Prostate gland (tissue), 2 donors: ENCODE data around the gene CDKN2A. TPM values are rescaled to one million over a fixed set of nuclear protein-coding genes. Genes with fewer than 3 reads are reported as not detected.
A peak's percentile ranks its signal among the peaks of the same experiment; 100 is the strongest.

Source experiments
- DNase-seq: peaks from one replicate; pipeline ENCODE4 v3.0.0-alpha.2; 2019; ENCODE audit warnings: low spot score
- H3K27ac ChIP-seq, 2 donors: fragments of 200-600 bp; sonication (generic); 2 replicates each; pipeline ENCODE4 v1.5.1; 2017 to 2019
- H3K27me3 ChIP-seq: fragments of 200-600 bp; sonication (generic); replicated peaks from 2 replicates; pipeline ENCODE4 v1.5.1; 2019; ENCODE audit not compliant: insufficient read depth
- H3K36me3 ChIP-seq, 2 donors: fragments of 200-600 bp; sonication (generic); 1 replicate in 1 of 2; 2 replicates in 1 of 2; pipeline versions ENCODE4 v1.5.1 to v1.8.1; 2017 to 2019
- H3K4me1 ChIP-seq: fragments of 200-600 bp; sonication (generic); replicated peaks from 2 replicates; pipeline ENCODE4 v1.5.1; 2019
- H3K4me3 ChIP-seq, 2 donors: fragments of 200-600 bp; sonication (generic); 2 replicates each; pipeline ENCODE4 v1.5.1; 2017 to 2019
- H3K9me3 ChIP-seq: fragments of 200-600 bp; sonication (generic); 2 replicates; pipeline ENCODE4 v1.5.1; 2017
- CTCF ChIP-seq, 4 experiments: fragments of 200-600 bp in 2 of 4; fragments of 450-650 bp in 2 of 4; sonication (generic) in 2 of 4; IDR thresholded peaks; 1 replicate in 3 of 4; 2 replicates in 1 of 4; pipeline ENCODE4 v1.5.1; 2016 to 2019; ENCODE audit warnings: antibody characterized with exemption in 4 of 4, mild to moderate bottlenecking in 2 of 4, moderate library complexity in 2 of 4
- POLR2A ChIP-seq: fragments of 450-650 bp; IDR thresholded peaks from one replicate; pipeline ENCODE4 v1.6.1; 2016; ENCODE audit warnings: antibody characterized with exemption, mild to moderate bottlenecking
- POLR2AphosphoS5 ChIP-seq: sonication (generic); formaldehyde crosslinking; IDR thresholded peaks from one replicate; pipeline ENCODE4 v1.6.1; 2017; ENCODE audit warnings: antibody characterized with exemption
- WGBS: methylation state at CpG from one replicate; pipeline ENCODE4 v1.1.5; 2018; 5-methylcytosine and 5-hydroxymethylcytosine counted together
- intact Hi-C: fragments of 100-400 bp; cut with DNase I; formaldehyde crosslinking; loops from one replicate; pipeline ENCODE4 v1.14.2; 2022
- total RNA-seq, 2 donors: library from RNA; depleted of rRNA; stranded (reverse); fragments of >200 nt; gene quantifications; one replicate each; pipeline ENCODE4 v1.1.0, GENCODE V29; 2016

Gene CDKN2A
- total RNA-seq, 2 donors from 2014 or later: 0.55 to 4.5 TPM

GRCh38 chr9:22039258-22039657 is 45.1 kb upstream of the CDKN2A start:
- no peaks in the 10 kb centered on the region for H3K27me3 ChIP-seq
- WGBS: 75% methylated on average over 3 of the region's 3 CpGs
- H3K9me3 ChIP-seq: no peaks in the 10 kb centered on the region
- no peak overlapping the region for H3K27ac ChIP-seq
- no peaks in the 10 kb centered on the region for H3K4me1 ChIP-seq
- no peak for DNase-seq
- no peak overlapping the region for H3K4me3 ChIP-seq
- intact Hi-C loops: loop anchor here (10.0 kb wide), 2 partner anchors 196 to 224 kb away; no protein-coding TSS in a partner anchor
- TF ChIP-seq POLR2AphosphoS5 (no peak), CTCF (IDR thresholded peaks at IDR 0.05) (no peak), POLR2A (no peak)
- no peaks in the 10 kb centered on the region for H3K36me3 ChIP-seq

GRCh38 chr9:22037954-22038690 is 43.9 kb upstream of the CDKN2A start:
- Histone ChIP-seq H3K27me3 (no peaks in the 10 kb centered on the region), H3K9me3 (no peaks in the 10 kb centered on the region), H3K4me3 (no peak overlapping the region), H3K36me3 (no peaks in the 10 kb centered on the region), H3K4me1 (no peaks in the 10 kb centered on the region), H3K27ac (no peak overlapping the region)
- 25% methylated on average over 2 of the region's 2 CpGs for WGBS
- intact Hi-C loops: loop anchor here (10.0 kb wide), 2 partner anchors 197 to 223 kb away; no protein-coding TSS in a partner anchor
- peak in 3 of 4 experiments; percentile 33 to 63 (median 54) for TF ChIP-seq CTCF (IDR thresholded peaks at IDR 0.05)
- TF ChIP-seq POLR2AphosphoS5: no peak
- no peak for DNase-seq

- H3K27ac ChIP-seq: no peak overlapping the region
- H3K27me3 ChIP-seq: no peaks in the 10 kb centered on the region
- intact Hi-C loops: loop anchor here (10.0 kb wide), 2 partner anchors 198 to 222 kb away; no protein-coding TSS in a partner anchor
- TF ChIP-seq POLR2AphosphoS5 (peak; percentile 47), CTCF (IDR thresholded peaks at IDR 0.05) (no peak)
- 65% methylated on average over 4 of the region's 4 CpGs for WGBS
- DNase-seq: peak; percentile 63
- H3K36me3 ChIP-seq: no peaks in the 10 kb centered on the region
- H3K4me3 ChIP-seq: no peak overlapping the region
- H3K4me1 ChIP-seq: no peaks in the 10 kb centered on the region
- H3K9me3 ChIP-seq: no peaks in the 10 kb centered on the region
These were observed 42.9 kb upstream of the CDKN2A start for GRCh38 chr9:22036866-22037626.

GRCh38 chr9:22035591-22036011 is 41.4 kb upstream of the CDKN2A start:
- TF ChIP-seq POLR2AphosphoS5 (no peak), POLR2A (no peak), CTCF (IDR thresholded peaks at IDR 0.05) (no peak)
- no peak for DNase-seq
- Histone ChIP-seq H3K9me3 (no peaks in the 10 kb centered on the region), H3K36me3 (no peaks in the 10 kb centered on the region), H3K4me3 (no peak overlapping the region), H3K4me1 (no peaks in the 10 kb centered on the region), H3K27ac (no peak overlapping the region), H3K27me3 (no peaks in the 10 kb centered on the region)
- WGBS: 65% methylated on average over 2 of the region's 2 CpGs
- intact Hi-C loops: loop anchor here (10.0 kb wide), 2 partner anchors 199 to 221 kb away; no protein-coding TSS in a partner anchor
